ENCODE results near the gene L3HYPDH. TPM values are rescaled to one million over a fixed set of nuclear protein-coding genes. Genes with fewer than 3 reads are reported as not detected.

Gene L3HYPDH
- polyA plus RNA-seq, 1 donor from 2014 or later, result 14.9 TPM

- H3K36me3 ChIP-seq (ENCODE audit: insufficient read depth, low read length), result no peaks in the 10 kb centered on the region
- no peak overlapping the region for H3K4me2 ChIP-seq (ENCODE audit: low read length)
- no peaks in the 10 kb centered on the region for H3F3A ChIP-seq (ENCODE audit: insufficient read depth, low read length, poor library complexity, severe bottlenecking)
- no peak for TF ChIP-seq REST (IDR thresholded peaks at IDR 0.05; ENCODE audit: borderline replicate concordance)
- TF ChIP-seq MXI1 (conservative IDR thresholded peaks at IDR 0.05; ENCODE audit: poor library complexity, severe bottlenecking), result no peak
- no peak for TF ChIP-seq EP300 (conservative IDR thresholded peaks at IDR 0.05; ENCODE audit: poor library complexity, severe bottlenecking)
- no peak for TF ChIP-seq POLR2AphosphoS5 (IDR thresholded peaks at IDR 0.05)
- no peak for TF ChIP-seq EZH2 (IDR thresholded peaks at IDR 0.05; ENCODE audit: borderline replicate concordance, insufficient read depth, low read length, poor library complexity, severe bottlenecking)
- TF ChIP-seq SMC3 (conservative IDR thresholded peaks at IDR 0.05; ENCODE audit: poor library complexity), result no peak
- TF ChIP-seq, protein P1, sequence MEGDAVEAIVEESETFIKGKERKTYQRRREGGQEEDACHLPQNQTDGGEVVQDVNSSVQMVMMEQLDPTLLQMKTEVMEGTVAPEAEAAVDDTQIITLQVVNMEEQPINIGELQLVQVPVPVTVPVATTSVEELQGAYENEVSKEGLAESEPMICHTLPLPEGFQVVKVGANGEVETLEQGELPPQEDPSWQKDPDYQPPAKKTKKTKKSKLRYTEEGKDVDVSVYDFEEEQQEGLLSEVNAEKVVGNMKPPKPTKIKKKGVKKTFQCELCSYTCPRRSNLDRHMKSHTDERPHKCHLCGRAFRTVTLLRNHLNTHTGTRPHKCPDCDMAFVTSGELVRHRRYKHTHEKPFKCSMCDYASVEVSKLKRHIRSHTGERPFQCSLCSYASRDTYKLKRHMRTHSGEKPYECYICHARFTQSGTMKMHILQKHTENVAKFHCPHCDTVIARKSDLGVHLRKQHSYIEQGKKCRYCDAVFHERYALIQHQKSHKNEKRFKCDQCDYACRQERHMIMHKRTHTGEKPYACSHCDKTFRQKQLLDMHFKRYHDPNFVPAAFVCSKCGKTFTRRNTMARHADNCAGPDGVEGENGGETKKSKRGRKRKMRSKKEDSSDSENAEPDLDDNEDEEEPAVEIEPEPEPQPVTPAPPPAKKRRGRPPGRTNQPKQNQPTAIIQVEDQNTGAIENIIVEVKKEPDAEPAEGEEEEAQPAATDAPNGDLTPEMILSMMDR (IDR thresholded peaks at IDR 0.05; ENCODE audit: poor library complexity, severe bottlenecking), result no peak
- TF ChIP-seq RAD21 (conservative IDR thresholded peaks at IDR 0.05), result no peak
- TF ChIP-seq TAF1 (IDR thresholded peaks at IDR 0.05; ENCODE audit: low read depth), result no peak
- H3K27ac ChIP-seq (ENCODE audit: low read length), result no peak overlapping the region
- H3K79me2 ChIP-seq (replicated peaks; ENCODE audit: insufficient read depth, low read length), result no peaks in the 10 kb centered on the region
- no peaks in the 10 kb centered on the region for H3K9me3 ChIP-seq (ENCODE audit: low read length)
- no peaks in the 10 kb centered on the region for H3K9me2 ChIP-seq (ENCODE audit: insufficient read depth, low read length)
- H3K9ac ChIP-seq (ENCODE audit: low read length), result no peak overlapping the region
- no peak overlapping the region for H2AFZ ChIP-seq (ENCODE audit: low read depth, low read length)
- no peaks in the 10 kb centered on the region for H3K27me3 ChIP-seq (ENCODE audit: insufficient read depth, low read depth, low read length)
- no peak overlapping the region for H3K4me3 ChIP-seq (ENCODE audit: low read length)
- no peaks in the 10 kb centered on the region for H4K20me1 ChIP-seq (ENCODE audit: insufficient read depth)
Observed at GRCh38 chr14:59520224-59520623, 36.0 kb upstream of the L3HYPDH start.

DNA sequence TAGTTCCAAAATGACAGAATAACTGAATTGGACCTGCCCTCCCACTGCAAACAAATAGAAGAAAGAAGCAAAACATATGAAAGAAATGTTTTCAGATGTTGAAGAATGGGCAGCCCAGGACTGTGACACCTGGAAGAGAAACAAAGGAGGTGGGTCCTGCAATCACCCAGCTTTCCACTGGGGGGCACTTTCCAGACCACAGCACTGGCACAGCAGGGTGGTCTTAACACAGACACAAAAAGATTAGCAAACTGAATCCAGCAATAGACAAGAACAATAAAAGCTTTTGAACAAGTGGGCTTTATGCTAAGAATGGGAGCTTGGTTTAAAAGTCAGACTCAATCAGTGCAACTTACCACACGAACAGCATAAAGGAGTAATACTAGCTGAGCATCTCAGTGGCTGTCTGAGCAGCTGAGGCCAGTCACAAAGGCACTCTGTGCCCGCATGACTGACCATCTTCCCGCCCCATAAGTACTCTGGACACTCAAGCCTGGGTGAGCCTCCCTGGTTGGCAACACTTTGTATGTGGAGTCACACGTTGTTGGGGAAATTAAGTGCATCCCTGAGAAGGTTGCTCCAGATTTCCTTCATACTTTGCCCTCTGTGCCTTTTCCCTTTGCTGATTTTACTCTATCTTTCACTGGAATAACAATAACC is 27.8 kb upstream of the L3HYPDH start:
- Histone ChIP-seq H3K9ac (ENCODE audit: low read length) (no peak overlapping the region), H3K9me2 (ENCODE audit: insufficient read depth, low read length) (no peaks in the 10 kb centered on the region), H3F3A (ENCODE audit: insufficient read depth, low read length, poor library complexity, severe bottlenecking) (no peaks in the 10 kb centered on the region), H3K4me3 (ENCODE audit: low read length) (no peak overlapping the region), H3K27me3 (ENCODE audit: insufficient read depth, low read depth, low read length) (no peaks in the 10 kb centered on the region), H4K20me1 (ENCODE audit: insufficient read depth) (no peaks in the 10 kb centered on the region), H2AFZ (ENCODE audit: low read depth, low read length) (no peak overlapping the region), H3K36me3 (ENCODE audit: insufficient read depth, low read length) (no peaks in the 10 kb centered on the region), H3K27ac (ENCODE audit: low read length) (no peak overlapping the region), H3K79me2 (replicated peaks; ENCODE audit: insufficient read depth, low read length) (no peaks in the 10 kb centered on the region), H3K4me2 (ENCODE audit: low read length) (no peak overlapping the region), H3K9me3 (ENCODE audit: low read length) (no peaks in the 10 kb centered on the region)
- peak; percentile 72 for TF ChIP-seq SMC3 (conservative IDR thresholded peaks at IDR 0.05; ENCODE audit: poor library complexity)
- no peak for TF ChIP-seq EP300 (conservative IDR thresholded peaks at IDR 0.05; ENCODE audit: poor library complexity, severe bottlenecking)
- TF ChIP-seq, protein P1 (IDR thresholded peaks at IDR 0.05; ENCODE audit: poor library complexity, severe bottlenecking), result peak; percentile 72
- peak; percentile 58 for TF ChIP-seq RAD21 (conservative IDR thresholded peaks at IDR 0.05)
- TF ChIP-seq REST (IDR thresholded peaks at IDR 0.05; ENCODE audit: borderline replicate concordance), result no peak
- no peak for TF ChIP-seq MXI1 (conservative IDR thresholded peaks at IDR 0.05; ENCODE audit: poor library complexity, severe bottlenecking)
- no peak for TF ChIP-seq TAF1 (IDR thresholded peaks at IDR 0.05; ENCODE audit: low read depth)
